Breast epithelium (tissue), 4 donors: ENCODE results near the gene GPR32. TPM values are rescaled to one million over a fixed set of nuclear protein-coding genes. Genes with fewer than 3 reads are reported as not detected.

Experiments used
- DNase-seq, 2 donors: peaks; one replicate each; pipeline ENCODE4 v3.0.0-alpha.2; 2019; ENCODE audit warnings: low spot score in 2 of 2
- H3K27ac ChIP-seq, 2 donors: fragments of 200-600 bp; sonication (generic) in 1 of 2; one replicate each; pipeline ENCODE4 v1.5.1; 2016 to 2019; ENCODE audit warnings: mild to moderate bottlenecking in 1 of 2
- H3K27me3 ChIP-seq, 2 donors: fragments of 200-600 bp; sonication (generic) in 1 of 2; one replicate each; pipeline versions ENCODE4 v1.5.1 to v1.6.0; 2017 to 2019; ENCODE audit warnings: control low read depth in 1 of 2, mild to moderate bottlenecking in 1 of 2
- H3K36me3 ChIP-seq: fragments of 200-600 bp; one replicate; pipeline ENCODE4 v1.5.1; 2019
- H3K4me1 ChIP-seq, 2 donors: fragments of 200-600 bp; sonication (generic); one replicate each; pipeline ENCODE4 v1.5.1; 2016 to 2019; ENCODE audit warnings: control low read depth in 1 of 2
- H3K4me3 ChIP-seq, 3 donors: fragments of 200-600 bp; sonication (generic); 1 replicate in 2 of 3; 2 replicates in 1 of 3; pipeline ENCODE4 v1.5.1; 2016 to 2019; ENCODE audit warnings: mild to moderate bottlenecking in 3 of 3, moderate library complexity in 2 of 3
- H3K9me3 ChIP-seq, 2 donors: fragments of 200-600 bp; sonication (generic) in 1 of 2; one replicate each; pipeline ENCODE4 v1.5.1; 2016 to 2019; ENCODE audit warnings: control low read depth in 1 of 2
- POLR2A ChIP-seq: fragments of 450-650 bp; IDR thresholded peaks from one replicate; pipeline ENCODE4 v1.6.1; 2016; ENCODE audit warnings: antibody characterized with exemption, mild to moderate bottlenecking, moderate library complexity
- POLR2AphosphoS5 ChIP-seq, 3 donors: sonication (generic); formaldehyde crosslinking; IDR thresholded peaks; one replicate each; pipeline ENCODE4 v1.6.1; 2017; ENCODE audit warnings: antibody characterized with exemption in 3 of 3
- intact Hi-C: fragments of 100-400 bp; cut with DNase I; formaldehyde crosslinking; loops from one replicate; pipeline ENCODE4 v1.15.1; 2023; ENCODE audit warnings: low total_unique reads
- total RNA-seq, 3 donors: library from RNA; depleted of rRNA; stranded (reverse); fragments of >200 nt; gene quantifications; one replicate each; pipeline ENCODE4 v1.1.0, GENCODE V29; 2016
- TF ChIP-seq, protein P1 (sequence below), 3 donors: fragments of 450-650 bp; IDR thresholded peaks; one replicate each; pipeline ENCODE4 v1.5.1; 2016 to 2017; ENCODE audit warnings: antibody characterized with exemption in 3 of 3, mild to moderate bottlenecking in 3 of 3, moderate library complexity in 3 of 3

GPR32 gene
- total RNA-seq, 3 donors from 2014 or later: not detected

- DNase-seq: no peak
- H3K27me3 ChIP-seq: peaks cover 0 to 69% of the 10 kb centered on the region in 2 donors
- intact Hi-C loops: no loop called here
- H3K36me3 ChIP-seq: no peaks in the 10 kb centered on the region
- H3K9me3 ChIP-seq: no peaks in the 10 kb centered on the region
- TF ChIP-seq POLR2A: no peak
- TF ChIP-seq, protein P1, sequence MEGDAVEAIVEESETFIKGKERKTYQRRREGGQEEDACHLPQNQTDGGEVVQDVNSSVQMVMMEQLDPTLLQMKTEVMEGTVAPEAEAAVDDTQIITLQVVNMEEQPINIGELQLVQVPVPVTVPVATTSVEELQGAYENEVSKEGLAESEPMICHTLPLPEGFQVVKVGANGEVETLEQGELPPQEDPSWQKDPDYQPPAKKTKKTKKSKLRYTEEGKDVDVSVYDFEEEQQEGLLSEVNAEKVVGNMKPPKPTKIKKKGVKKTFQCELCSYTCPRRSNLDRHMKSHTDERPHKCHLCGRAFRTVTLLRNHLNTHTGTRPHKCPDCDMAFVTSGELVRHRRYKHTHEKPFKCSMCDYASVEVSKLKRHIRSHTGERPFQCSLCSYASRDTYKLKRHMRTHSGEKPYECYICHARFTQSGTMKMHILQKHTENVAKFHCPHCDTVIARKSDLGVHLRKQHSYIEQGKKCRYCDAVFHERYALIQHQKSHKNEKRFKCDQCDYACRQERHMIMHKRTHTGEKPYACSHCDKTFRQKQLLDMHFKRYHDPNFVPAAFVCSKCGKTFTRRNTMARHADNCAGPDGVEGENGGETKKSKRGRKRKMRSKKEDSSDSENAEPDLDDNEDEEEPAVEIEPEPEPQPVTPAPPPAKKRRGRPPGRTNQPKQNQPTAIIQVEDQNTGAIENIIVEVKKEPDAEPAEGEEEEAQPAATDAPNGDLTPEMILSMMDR (IDR thresholded peaks at IDR 0.05): no peak
- H3K4me3 ChIP-seq: no peak overlapping the region
- no peak overlapping the region for H3K27ac ChIP-seq
- H3K4me1 ChIP-seq: no peaks in the 10 kb centered on the region
These were observed 49.8 kb downstream of the GPR32 start for GRCh38 chr19:50820086-50820485.

DNA sequence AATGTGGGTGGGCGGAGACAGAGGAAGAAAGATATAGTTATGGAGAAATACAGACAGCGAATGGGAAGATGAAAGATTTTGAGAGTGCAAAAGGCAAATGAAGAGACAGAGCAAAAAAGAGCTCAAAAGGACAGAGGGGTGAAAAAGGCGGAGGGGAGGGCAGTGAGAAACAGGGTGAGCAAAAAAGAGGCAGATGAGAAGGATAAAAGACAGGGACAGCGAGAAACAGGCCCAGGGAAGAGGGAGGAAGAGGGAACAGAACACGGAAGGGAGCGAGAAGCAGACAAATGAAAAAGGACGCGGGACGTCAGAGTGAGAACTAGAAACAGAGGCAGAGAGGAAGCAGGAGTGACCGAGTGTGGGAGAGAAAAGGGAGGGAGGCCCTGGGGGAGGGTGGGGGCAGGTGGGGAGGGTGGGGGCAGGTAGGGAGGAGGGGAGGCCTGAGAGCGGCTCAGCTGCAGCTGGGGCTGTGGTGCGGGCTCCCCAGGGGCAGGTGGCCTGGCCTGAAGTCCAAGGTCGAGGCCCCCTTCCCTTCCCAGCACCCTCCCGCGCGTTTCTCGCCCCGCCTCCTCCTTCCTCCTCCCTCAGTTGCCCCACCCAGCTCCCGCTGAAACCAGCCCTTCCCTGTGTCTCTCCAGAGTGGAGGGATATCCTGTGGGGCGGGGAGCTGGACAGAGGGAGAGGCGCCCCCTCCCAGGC lies 50.4 kb downstream of the GPR32 start:
- no peaks in the 10 kb centered on the region for H3K4me1 ChIP-seq
- H3K4me3 ChIP-seq: peak overlapping the region in 2 of 3 donors; percentile 34 to 59
- no peaks in the 10 kb centered on the region for H3K9me3 ChIP-seq
- TF ChIP-seq, protein P1 (IDR thresholded peaks at IDR 0.05): no peak
- TF ChIP-seq POLR2A: no peak
- TF ChIP-seq POLR2AphosphoS5 (IDR thresholded peaks at IDR 0.05): no peak
- H3K27me3 ChIP-seq: peaks cover 0 to 66% of the 10 kb centered on the region in 2 donors
- intact Hi-C loops: no loop called here
- H3K36me3 ChIP-seq: no peaks in the 10 kb centered on the region
- DNase-seq: no peak
- peak overlapping the region in 1 of 2 donors; percentile 12 for H3K27ac ChIP-seq

- Histone ChIP-seq H3K4me1 (no peaks in the 10 kb centered on the region), H3K27me3 (peaks cover 0 to 66% of the 10 kb centered on the region in 2 donors), H3K4me3 (peak overlapping the region in 2 of 3 donors; percentile 34 to 59), H3K9me3 (no peaks in the 10 kb centered on the region), H3K36me3 (no peaks in the 10 kb centered on the region), H3K27ac (peak overlapping the region in 1 of 2 donors; percentile 12)
- TF ChIP-seq, protein P1 (IDR thresholded peaks at IDR 0.05): no peak
- no peak for TF ChIP-seq POLR2AphosphoS5 (IDR thresholded peaks at IDR 0.05)
- TF ChIP-seq POLR2A: no peak
- intact Hi-C loops: no loop called here
- DNase-seq: no peak
These were observed 51.0 kb downstream of the GPR32 start for GRCh38 chr19:50821248-50821612.

Other genes with a start within 250 kb of the GPR32 start
- gene LRRC4B, start 202.0 kb upstream of the GPR32 start, total RNA-seq: 1 to 10 TPM in 2 of 3 donors, under 1 TPM in 1; 0.16 to 1.3 (median 1.2) TPM
- gene SYT3, start 130.6 kb upstream of the GPR32 start, total RNA-seq: 1 to 10 TPM in 1 of 3 donors, under 1 TPM in 1, not detected in 1; 0.33 to 1.3 TPM
- gene C19orf81, start 121.0 kb upstream of the GPR32 start, total RNA-seq: not detected
- gene SHANK1, start 50.7 kb upstream of the GPR32 start, total RNA-seq: under 1 TPM in 2 of 3 donors, not detected in 1; 0.59 to 0.98 TPM
- 10 to 100 TPM; 16.4 to 24.3 (median 20.6) TPM for gene CLEC11A, start 47.1 kb upstream of the GPR32 start, total RNA-seq
- not detected for gene ACP4, start 20.0 kb downstream of the GPR32 start, total RNA-seq
- gene KLK1, start 53.3 kb downstream of the GPR32 start, total RNA-seq: under 1 TPM in 2 of 3 donors, not detected in 1; 0.33 to 0.44 TPM
- not detected for gene KLK15, start 63.1 kb downstream of the GPR32 start, total RNA-seq
- gene KLK3, start 84.5 kb downstream of the GPR32 start, total RNA-seq: 10 to 100 TPM in 1 of 3 donors, under 1 TPM in 1, not detected in 1; 0.32 to 45.2 TPM
- gene KLK2, start 103.0 kb downstream of the GPR32 start, total RNA-seq: 10 to 100 TPM in 1 of 3 donors, under 1 TPM in 2; 0.44 to 14.7 (median 0.48) TPM
- not detected for gene KLK4, start 140.9 kb downstream of the GPR32 start, total RNA-seq
- 100 to 1,000 TPM in 1 of 3 donors, 10 to 100 TPM in 1, not detected in 1; 16.1 to 182 TPM for gene KLK5, start 182.6 kb downstream of the GPR32 start, total RNA-seq
- 10 to 100 TPM in 1 of 3 donors, under 1 TPM in 1, not detected in 1; 0.98 to 14.8 TPM for gene KLK6, start 199.1 kb downstream of the GPR32 start, total RNA-seq
- 100 to 1,000 TPM in 1 of 3 donors, 1 to 10 TPM in 1, not detected in 1; 7.5 to 103 TPM for gene KLK7, start 213.5 kb downstream of the GPR32 start, total RNA-seq
- 10 to 100 TPM in 2 of 3 donors, not detected in 1; 13.4 to 46.2 TPM for gene KLK8, start 231.1 kb downstream of the GPR32 start, total RNA-seq
- 10 to 100 TPM in 1 of 3 donors, 1 to 10 TPM in 1, not detected in 1; 3.3 to 13.9 TPM for gene KLK10, start 249.2 kb downstream of the GPR32 start, total RNA-seq